NCI-H1436 treated with DMSO at 0.1 percent for 48 hours (cell line): ENCODE results near the gene GHRHR.

Experiments
- DNase-seq: peaks from one replicate; lab custom pipeline; 2025; lab: John Stamatoyannopoulos, UW

GHRHR gene

GRCh38 chr7:30963842-30964241 lies at the start of gene GHRHR:
Gene GHRHR, plus strand, starts transcription at chr7:30963953. Its CDS starts 116 bp downstream, at chr7:30964069.
- DNase-seq = no peak

GRCh38 chr7:30914596-30914995 lies 49.2 kb upstream of the GHRHR start:
- DNase-seq = no peak

GRCh38 chr7:30915005-30915601 lies 48.6 kb upstream of the GHRHR start:
- DNase-seq = no peak

GRCh38 chr7:30915751-30916150 lies 48.0 kb upstream of the GHRHR start:
- no peak for DNase-seq

GRCh38 chr7:30916255-30916654 lies 47.5 kb upstream of the GHRHR start:
- no peak for DNase-seq

GRCh38 chr7:30916767-30917166 lies 47.0 kb upstream of the GHRHR start:
- no peak for DNase-seq

GRCh38 chr7:30917216-30917893 lies 46.4 kb upstream of the GHRHR start:
- DNase-seq = no peak

- no peak for DNase-seq
These were observed 45.1 kb upstream of the GHRHR start for GRCh38 chr7:30918676-30919075.

GRCh38 chr7:30920021-30920583 lies 43.7 kb upstream of the GHRHR start:
- DNase-seq = no peak

- DNase-seq = no peak
These were observed 42.9 kb upstream of the GHRHR start for GRCh38 chr7:30920584-30921539.

GRCh38 chr7:30921540-30922401 lies 42.0 kb upstream of the GHRHR start:
- no peak for DNase-seq

- DNase-seq = no peak
These were observed 41.2 kb upstream of the GHRHR start for GRCh38 chr7:30922596-30922995.

GRCh38 chr7:30923009-30923773 lies 40.6 kb upstream of the GHRHR start:
- no peak for DNase-seq

GRCh38 chr7:30923774-30924413 lies 39.9 kb upstream of the GHRHR start:
- DNase-seq = no peak

GRCh38 chr7:30924624-30925023 lies 39.1 kb upstream of the GHRHR start:
- no peak for DNase-seq

GRCh38 chr7:30925117-30925516 lies 38.6 kb upstream of the GHRHR start:
- no peak for DNase-seq

GRCh38 chr7:30925913-30926312 lies 37.8 kb upstream of the GHRHR start:
- no peak for DNase-seq

- DNase-seq = no peak
These were observed 37.4 kb upstream of the GHRHR start for GRCh38 chr7:30926313-30926712.

GRCh38 chr7:30927040-30927439 lies 36.7 kb upstream of the GHRHR start:
- DNase-seq = no peak

- DNase-seq = no peak
These were observed 36.2 kb upstream of the GHRHR start for GRCh38 chr7:30927559-30927958.
